Measurements from ENCODE around the gene VPS9D1.
"Not testable (repeated sequence)": the region's sequence is repeated elsewhere in the genome, so short reads cannot be mapped to it uniquely, and the experiment has no call there.

VPS9D1 gene

GRCh38 chr16:89695086-89695874 is 25.4 kb downstream of the VPS9D1 start:
- peaks cover 20% of the 10 kb centered on the region for H3K4me1 ChIP-seq (ENCODE audit: low read depth, poor library complexity, severe bottlenecking)

GRCh38 chr16:89694784-89695085 is 26.0 kb downstream of the VPS9D1 start:
- H3K4me1 ChIP-seq (ENCODE audit: low read depth, poor library complexity, severe bottlenecking) = peaks cover 17% of the 10 kb centered on the region
- H3K79me2 ChIP-seq (ENCODE audit: insufficient read depth, low read depth); H3K27me3 ChIP-seq (ENCODE audit: insufficient read depth, low read depth); H3K4me2 ChIP-seq; H3K36me3 ChIP-seq (ENCODE audit: insufficient read depth); H3K9ac ChIP-seq; H3K27ac ChIP-seq; H3K4me3 ChIP-seq (IDR thresholded peaks at IDR 0.05; ENCODE audit: insufficient read depth, low read depth, low read length); H4K20me1 ChIP-seq (ENCODE audit: insufficient read depth); H2AFZ ChIP-seq (ENCODE audit: low read depth): not testable (repeated sequence)

More at GRCh38 chr16:89695086-89695874, 25.4 kb downstream of the VPS9D1 start:
- Histone ChIP-seq H3K4me2 (no peak overlapping the region), H4K20me1 (ENCODE audit: insufficient read depth) (no peaks in the 10 kb centered on the region), H3K36me3 (ENCODE audit: insufficient read depth) (no peaks in the 10 kb centered on the region), H2AFZ (ENCODE audit: low read depth) (no peak overlapping the region), H3K9ac (no peak overlapping the region), H3K27ac (no peak overlapping the region), H3K4me3 (IDR thresholded peaks at IDR 0.05; ENCODE audit: insufficient read depth, low read depth, low read length) (no peak overlapping the region), H3K27me3 (ENCODE audit: insufficient read depth, low read depth) (no peaks in the 10 kb centered on the region), H3K79me2 (ENCODE audit: insufficient read depth, low read depth) (no peaks in the 10 kb centered on the region)
- no peak for TF ChIP-seq CTCF (conservative IDR thresholded peaks at IDR 0.05; ENCODE audit: low read depth, low read length)

- H3K4me3 ChIP-seq (IDR thresholded peaks at IDR 0.05; ENCODE audit: insufficient read depth, low read depth, low read length) = no peak overlapping the region
- no peak overlapping the region for H2AFZ ChIP-seq (ENCODE audit: low read depth)
- H3K27ac ChIP-seq = no peak overlapping the region
- H3K4me2 ChIP-seq = no peak overlapping the region
- H3K79me2 ChIP-seq (ENCODE audit: insufficient read depth, low read depth) = peaks cover 3% of the 10 kb centered on the region
- H3K4me1 ChIP-seq (ENCODE audit: low read depth, poor library complexity, severe bottlenecking) = peaks cover 16% of the 10 kb centered on the region
- no peak for TF ChIP-seq CTCF (conservative IDR thresholded peaks at IDR 0.05; ENCODE audit: low read depth, low read length)
- no peaks in the 10 kb centered on the region for H3K27me3 ChIP-seq (ENCODE audit: insufficient read depth, low read depth)
- H3K9ac ChIP-seq = no peak overlapping the region
- no peaks in the 10 kb centered on the region for H3K36me3 ChIP-seq (ENCODE audit: insufficient read depth)
- H4K20me1 ChIP-seq (ENCODE audit: insufficient read depth) = no peaks in the 10 kb centered on the region
Observed at GRCh38 chr16:89693931-89694783, 26.5 kb downstream of the VPS9D1 start.

GRCh38 chr16:89693289-89693731 is 27.4 kb downstream of the VPS9D1 start:
- Histone ChIP-seq H3K27me3 (ENCODE audit: insufficient read depth, low read depth) (no peaks in the 10 kb centered on the region), H3K36me3 (ENCODE audit: insufficient read depth) (no peaks in the 10 kb centered on the region; the same call in 1 of the 2 replicates), H3K9ac (no peak overlapping the region), H4K20me1 (ENCODE audit: insufficient read depth) (no peaks in the 10 kb centered on the region), H3K4me1 (ENCODE audit: low read depth, poor library complexity, severe bottlenecking) (peaks cover 25% of the 10 kb centered on the region), H3K4me3 (IDR thresholded peaks at IDR 0.05; ENCODE audit: insufficient read depth, low read depth, low read length) (no peak overlapping the region), H2AFZ (ENCODE audit: low read depth) (no peak overlapping the region), H3K4me2 (no peak overlapping the region), H3K27ac (no peak overlapping the region), H3K79me2 (ENCODE audit: insufficient read depth, low read depth) (peaks cover 12% of the 10 kb centered on the region)
- TF ChIP-seq CTCF (conservative IDR thresholded peaks at IDR 0.05; ENCODE audit: low read depth, low read length) = no peak

Measured in KMS-11 (cell line).